Endothelial cell of umbilical vein (primary cell): ENCODE results near the gene ZNF205. TPM values are rescaled to one million over a fixed set of nuclear protein-coding genes. Genes with fewer than 3 reads are reported as not detected.

Source experiments
- BruUV-seq: library from RNA; stranded (reverse); fragments of 400-500 nt; replicated peaks from 2 replicates; lab custom pipeline; 2021; lab: Mats Ljungman, UMichigan
- CTCF ChIA-PET: fragments of 300-600, 350-600 bp; sonication (Branson Sonifier 250); formaldehyde crosslinking; loops from one replicate; lab custom pipeline; 2021; ENCODE audit warnings: antibody characterized with exemption, inconsistent platforms; lab: Charles Lee
- POLR2A ChIA-PET: fragments of 300-600, 350-600 bp; sonication (Branson Sonifier 250); formaldehyde crosslinking; loops from one replicate; lab custom pipeline; 2021; ENCODE audit warnings: antibody characterized with exemption, inconsistent platforms; lab: Charles Lee
- DNase-seq: peaks from one replicate; pipeline ENCODE4 v3.0.0-alpha.2; 2011; ENCODE audit warnings: low read depth, low spot score
- FAIRE-seq: peaks from 2 replicates; lab custom pipeline; 2011; peaks lifted over from hg19 to GRCh38; lab: Jason Lieb, UNC
- H2AFZ ChIP-seq: 2 replicates; pipeline ENCODE4 v1.6.0; 2012; ENCODE audit warnings: low read depth, low read length, control low read depth, inconsistent platforms
- H3K27ac ChIP-seq: 2 replicates; pipeline ENCODE4 v1.5.1; 2011; ENCODE audit warnings: low read depth, mild to moderate bottlenecking, control low read depth, low read length, moderate library complexity; ENCODE audit not compliant: insufficient read depth
- H3K27me3 ChIP-seq, 2 experiments: 2 replicates each; pipeline versions ENCODE4 v1.6.0 to v1.6.1; 2011; ENCODE audit warnings: low read length in 2 of 2, mixed read lengths in 1 of 2; ENCODE audit not compliant: control insufficient read depth in 2 of 2, insufficient read depth in 2 of 2
- H3K36me3 ChIP-seq, 2 experiments: 2 replicates in 1 of 2; 3 replicates in 1 of 2; pipeline ENCODE4 v1.5.1; 2011; ENCODE audit warnings: low read length in 2 of 2, mild to moderate bottlenecking in 1 of 2, moderate library complexity in 1 of 2; ENCODE audit not compliant: control insufficient read depth in 2 of 2, insufficient read depth in 2 of 2; ENCODE audit errors: extremely low read depth in 1 of 2
- H3K4me1 ChIP-seq: 3 replicates; pipeline ENCODE4 v1.5.1; 2011; ENCODE audit warnings: mild to moderate bottlenecking, low read length; ENCODE audit not compliant: control insufficient read depth, insufficient read depth; ENCODE audit errors: extremely low read depth
- H3K4me2 ChIP-seq: 2 replicates; pipeline ENCODE4 v1.6.1; 2011; ENCODE audit warnings: low read length, control low read depth, mixed read lengths; ENCODE audit not compliant: insufficient read depth
- H3K4me3 ChIP-seq, 3 experiments: fragments of 200-600 bp in 1 of 3; sonication (generic), shearing (Covaris generic) in 1 of 3; replicated peaks in 1 of 3; 2 replicates each; pipeline ENCODE4 v1.5.1; 2011 to 2016; ENCODE audit warnings: control low read depth in 3 of 3, low read length in 3 of 3, mild to moderate bottlenecking in 2 of 3, inconsistent platforms in 1 of 3, low read depth in 1 of 3, moderate library complexity in 1 of 3; ENCODE audit not compliant: insufficient read depth in 1 of 3
- H3K79me2 ChIP-seq: 2 replicates; pipeline ENCODE4 v1.6.0; 2012; ENCODE audit warnings: low read length, inconsistent platforms; ENCODE audit not compliant: control insufficient read depth, insufficient read depth
- H3K9ac ChIP-seq: replicated peaks from 2 replicates; pipeline ENCODE3; 2011; ENCODE audit warnings: low read length, control low read depth; ENCODE audit not compliant: insufficient read depth; ENCODE audit errors: extremely low read depth
- H3K9me1 ChIP-seq: replicated peaks from 3 replicates; pipeline ENCODE4 v1.6.0; 2011; ENCODE audit warnings: mild to moderate bottlenecking, low read length; ENCODE audit not compliant: control insufficient read depth, insufficient read depth; ENCODE audit errors: extremely low read depth
- H3K9me3 ChIP-seq: replicated peaks from 2 replicates; pipeline ENCODE4 v1.5.1; 2012; ENCODE audit warnings: low read length, inconsistent platforms; ENCODE audit not compliant: control insufficient read depth, insufficient read depth
- H4K20me1 ChIP-seq: replicated peaks from 2 replicates; pipeline ENCODE3; 2011; ENCODE audit warnings: mild to moderate bottlenecking, low read length; ENCODE audit not compliant: control insufficient read depth, insufficient read depth; ENCODE audit errors: extremely low read depth
- CTCF ChIP-seq, 2 donors: IDR thresholded peaks; 1 replicate in 1 of 2; 2 replicates in 1 of 2; pipeline ENCODE4 v1.5.1; 2011; ENCODE audit warnings: low read length in 2 of 2, mild to moderate bottlenecking in 2 of 2, moderate library complexity in 2 of 2, control low read depth in 1 of 2, inconsistent platforms in 1 of 2, low read depth in 1 of 2; ENCODE audit not compliant: insufficient read depth in 1 of 2; ENCODE audit errors: extremely low read depth in 1 of 2
- EZH2 ChIP-seq: IDR thresholded peaks from 2 replicates; pipeline ENCODE4 v1.6.1; 2012; ENCODE audit warnings: borderline replicate concordance, low read depth, mild to moderate bottlenecking, moderate library complexity, low read length, inconsistent platforms; ENCODE audit not compliant: severe bottlenecking
- FOS ChIP-seq: IDR thresholded peaks from 2 replicates; pipeline ENCODE4 v1.6.1; 2011; ENCODE audit warnings: mild to moderate bottlenecking, low read length, moderate library complexity, borderline replicate concordance; ENCODE audit not compliant: insufficient read depth
- GATA2 ChIP-seq: IDR thresholded peaks from 2 replicates; pipeline ENCODE4 v1.7.0; 2011; ENCODE audit warnings: low read depth, mild to moderate bottlenecking, moderate library complexity, mixed read lengths, low read length; ENCODE audit not compliant: insufficient read length, insufficient read depth
- JUN ChIP-seq: IDR thresholded peaks from 2 replicates; pipeline ENCODE4 v1.6.1; 2011; ENCODE audit warnings: borderline replicate concordance, low read depth; ENCODE audit not compliant: insufficient read length, insufficient read depth
- MYC ChIP-seq: IDR thresholded peaks from one replicate; pipeline ENCODE4 v1.6.1; 2011; ENCODE audit warnings: mild to moderate bottlenecking, low read depth, low read length
- POLR2A ChIP-seq: IDR thresholded peaks from 2 replicates; pipeline ENCODE4 v1.6.1; 2012; ENCODE audit warnings: low read depth, mild to moderate bottlenecking, control low read depth, low read length
- POLR2AphosphoS5 ChIP-seq: IDR thresholded peaks from 2 replicates; pipeline ENCODE4 v1.6.1; 2012; ENCODE audit warnings: low read depth, mild to moderate bottlenecking, control low read depth, low read length, moderate library complexity; ENCODE audit not compliant: insufficient read depth
- dilution Hi-C: fragments of 300-500 bp; cut with MboI; formaldehyde crosslinking; loops from one replicate; pipeline ENCODE4 v1.15.0; 2019; ENCODE audit warnings: low sequenced_read_pairs; ENCODE audit not compliant: extremely low pct_ligation_motif_present
- intact Hi-C: fragments of 100-400 bp; cut with micrococcal nuclease; formaldehyde crosslinking; loops from one replicate; pipeline ENCODE4 v1.10.0; 2022
- polyA plus RNA-seq, 4 experiments: library from polyadenylated mRNA; depleted of rRNA in 3 of 4; stranded (reverse) in 3 of 4; unstranded in 1 of 4; fragments of >200 nt; gene quantifications; 2 replicates each; pipeline versions ENCODE4 v1.2.1 to v1.2.3, GENCODE V29; 2011 to 2012; ENCODE audit warnings: missing spikeins in 1 of 4
- total RNA-seq: library from RNA; stranded (reverse); gene quantifications from 2 replicates; pipeline ENCODE4 v1.2.3, GENCODE V29; 2021
- TF ChIP-seq, protein P1 (sequence below): IDR thresholded peaks from 2 replicates; pipeline ENCODE4 v1.6.1; 2011; ENCODE audit not compliant: insufficient read depth, insufficient read length

Gene ZNF205
- total and polyA plus RNA-seq, 2 donors (not counting 3 experiments of a cell fraction or from before 2014, with no cell fraction given), result 18.5 to 19.0 TPM

DNA sequence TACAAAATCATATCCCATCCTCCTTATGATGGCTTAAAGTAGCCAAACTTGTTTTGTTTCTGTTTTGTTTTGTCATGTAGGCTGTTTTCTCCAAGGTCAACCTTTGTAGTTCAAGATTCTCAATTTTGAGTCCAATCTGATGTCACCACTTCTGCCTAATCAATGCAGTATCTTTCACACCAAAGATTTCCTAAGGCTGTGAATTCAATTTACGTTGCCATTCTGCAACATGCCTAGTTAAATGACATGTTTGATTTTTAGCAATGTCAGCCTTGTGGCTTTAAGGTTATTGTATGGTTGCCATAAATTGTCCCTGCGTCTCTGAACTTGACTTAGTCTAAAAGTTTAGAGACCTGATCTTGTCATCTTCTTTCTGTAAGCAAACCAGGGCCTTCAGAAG lies 42.8 kb downstream of the ZNF205 start:
- H3K9me1 ChIP-seq, result no peaks in the 10 kb centered on the region
- H3K4me3 ChIP-seq, result no peak overlapping the region
- no peak overlapping the region for H3K4me2 ChIP-seq
- no peak for FAIRE-seq
- no peak for TF ChIP-seq POLR2AphosphoS5
- no peak for TF ChIP-seq GATA2
- TF ChIP-seq POLR2A, result no peak
- TF ChIP-seq MYC, result no peak
- no peak for TF ChIP-seq EZH2
- no peak for TF ChIP-seq JUN
- no peak for TF ChIP-seq CTCF (IDR thresholded peaks at IDR 0.05; ENCODE audit: extremely low read depth in 1 of 2, insufficient read depth in 1 of 2, low read depth in 1 of 2, low read length in 2 of 2)
- TF ChIP-seq, protein P1, sequence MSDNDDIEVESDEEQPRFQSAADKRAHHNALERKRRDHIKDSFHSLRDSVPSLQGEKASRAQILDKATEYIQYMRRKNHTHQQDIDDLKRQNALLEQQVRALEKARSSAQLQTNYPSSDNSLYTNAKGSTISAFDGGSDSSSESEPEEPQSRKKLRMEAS, result no peak
- TF ChIP-seq FOS, result no peak
- H2AFZ ChIP-seq, result no peak overlapping the region
- CTCF ChIA-PET, result interaction anchor here (1.0 kb wide), 2 partner anchors 11 to 20 kb away, joined by 3 to 4 read pairs; partner anchors contain the start of gene ZNF213
- peaks cover 20% of the 10 kb centered on the region for H3K4me1 ChIP-seq
- H3K9me3 ChIP-seq, result no peaks in the 10 kb centered on the region
- no TSS peak for BruUV-seq
- H3K36me3 ChIP-seq, result no peaks in the 10 kb centered on the region
- no peak for DNase-seq
- no peak overlapping the region for H3K27ac ChIP-seq
- POLR2A ChIA-PET, result no interaction called here
- H3K9ac ChIP-seq, result no peak overlapping the region
- no peaks in the 10 kb centered on the region for H4K20me1 ChIP-seq
- H3K27me3 ChIP-seq, result no peaks in the 10 kb centered on the region
- dilution Hi-C loops (no loop called here), intact Hi-C loops (no loop called here)
- H3K79me2 ChIP-seq, result no peaks in the 10 kb centered on the region
